Measurements from ENCODE around the gene RRAS.
"Not testable (repeated sequence)": the region's sequence is repeated elsewhere in the genome, so short reads cannot be mapped to it uniquely, and the experiment has no call there.

RRAS gene

GRCh38 chr19:49641688-49642491, 1.9 kb upstream of the RRAS start, which contains the start of gene SCAF1:
Gene SCAF1, plus strand, starts transcription at chr19:49642209. Its CDS starts 2,818 bp downstream, at chr19:49645027.
- TF ChIP-seq, protein P1, sequence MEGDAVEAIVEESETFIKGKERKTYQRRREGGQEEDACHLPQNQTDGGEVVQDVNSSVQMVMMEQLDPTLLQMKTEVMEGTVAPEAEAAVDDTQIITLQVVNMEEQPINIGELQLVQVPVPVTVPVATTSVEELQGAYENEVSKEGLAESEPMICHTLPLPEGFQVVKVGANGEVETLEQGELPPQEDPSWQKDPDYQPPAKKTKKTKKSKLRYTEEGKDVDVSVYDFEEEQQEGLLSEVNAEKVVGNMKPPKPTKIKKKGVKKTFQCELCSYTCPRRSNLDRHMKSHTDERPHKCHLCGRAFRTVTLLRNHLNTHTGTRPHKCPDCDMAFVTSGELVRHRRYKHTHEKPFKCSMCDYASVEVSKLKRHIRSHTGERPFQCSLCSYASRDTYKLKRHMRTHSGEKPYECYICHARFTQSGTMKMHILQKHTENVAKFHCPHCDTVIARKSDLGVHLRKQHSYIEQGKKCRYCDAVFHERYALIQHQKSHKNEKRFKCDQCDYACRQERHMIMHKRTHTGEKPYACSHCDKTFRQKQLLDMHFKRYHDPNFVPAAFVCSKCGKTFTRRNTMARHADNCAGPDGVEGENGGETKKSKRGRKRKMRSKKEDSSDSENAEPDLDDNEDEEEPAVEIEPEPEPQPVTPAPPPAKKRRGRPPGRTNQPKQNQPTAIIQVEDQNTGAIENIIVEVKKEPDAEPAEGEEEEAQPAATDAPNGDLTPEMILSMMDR (IDR thresholded peaks at IDR 0.05; ENCODE audit: extremely low read depth, insufficient read depth, missing control alignments): no peak
- in situ Hi-C loops (cut with MboI; ENCODE audit: low pct_unique_long_range_greater_than_20kb, low sequenced_read_pairs, unreplicated experiment): no loop called here
- DNase-seq (ENCODE audit: low spot score): peak; percentile 99

DNA sequence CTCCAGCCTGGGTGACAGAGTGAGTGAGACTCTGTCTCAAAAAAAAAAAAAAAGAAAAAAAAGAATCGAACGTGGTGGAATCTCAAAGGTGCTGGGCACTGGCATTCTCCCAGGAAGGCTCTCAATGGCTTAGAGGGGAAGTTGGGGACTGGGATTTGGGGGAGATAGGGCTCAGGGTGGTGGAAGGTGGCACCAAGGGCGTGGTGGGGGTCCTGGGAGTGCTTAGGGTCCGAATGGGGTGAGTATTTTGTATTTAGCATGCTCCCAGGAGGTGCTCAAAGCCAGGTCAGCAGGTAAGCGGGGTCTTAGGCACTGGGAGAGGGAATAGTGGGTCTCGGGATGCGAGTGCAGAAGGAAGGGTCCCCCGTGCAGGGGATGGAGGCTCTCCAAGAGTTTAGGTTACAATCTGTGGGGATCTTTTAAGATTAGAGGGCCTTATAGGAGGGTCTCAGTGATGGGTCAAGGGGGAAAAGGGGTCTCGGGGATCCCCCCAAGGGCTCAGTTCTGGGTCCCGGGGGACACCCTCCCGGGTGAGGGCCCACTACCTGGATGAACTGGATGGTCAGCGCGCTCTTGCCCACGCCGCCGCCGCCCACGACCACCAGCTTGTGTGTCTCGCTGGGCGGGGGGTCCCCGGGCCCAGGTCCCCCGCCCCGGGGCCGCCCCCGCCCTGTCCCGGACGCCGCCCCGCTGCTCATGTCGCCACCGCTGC, 386 bp downstream of the RRAS start:
- no peak for DNase-seq (ENCODE audit: low spot score)
- in situ Hi-C loops (cut with MboI; ENCODE audit: low pct_unique_long_range_greater_than_20kb, low sequenced_read_pairs, unreplicated experiment): no loop called here
- TF ChIP-seq, protein P1 (IDR thresholded peaks at IDR 0.05; ENCODE audit: extremely low read depth, insufficient read depth, missing control alignments): no peak

- TF ChIP-seq, protein P1 (IDR thresholded peaks at IDR 0.05; ENCODE audit: extremely low read depth, insufficient read depth, missing control alignments): no peak
- no peak for DNase-seq (ENCODE audit: low spot score)
- in situ Hi-C loops (cut with MboI; ENCODE audit: low pct_unique_long_range_greater_than_20kb, low sequenced_read_pairs, unreplicated experiment): no loop called here
Observed at GRCh38 chr19:49637821-49638738, 1.9 kb downstream of the RRAS start.

DNA sequence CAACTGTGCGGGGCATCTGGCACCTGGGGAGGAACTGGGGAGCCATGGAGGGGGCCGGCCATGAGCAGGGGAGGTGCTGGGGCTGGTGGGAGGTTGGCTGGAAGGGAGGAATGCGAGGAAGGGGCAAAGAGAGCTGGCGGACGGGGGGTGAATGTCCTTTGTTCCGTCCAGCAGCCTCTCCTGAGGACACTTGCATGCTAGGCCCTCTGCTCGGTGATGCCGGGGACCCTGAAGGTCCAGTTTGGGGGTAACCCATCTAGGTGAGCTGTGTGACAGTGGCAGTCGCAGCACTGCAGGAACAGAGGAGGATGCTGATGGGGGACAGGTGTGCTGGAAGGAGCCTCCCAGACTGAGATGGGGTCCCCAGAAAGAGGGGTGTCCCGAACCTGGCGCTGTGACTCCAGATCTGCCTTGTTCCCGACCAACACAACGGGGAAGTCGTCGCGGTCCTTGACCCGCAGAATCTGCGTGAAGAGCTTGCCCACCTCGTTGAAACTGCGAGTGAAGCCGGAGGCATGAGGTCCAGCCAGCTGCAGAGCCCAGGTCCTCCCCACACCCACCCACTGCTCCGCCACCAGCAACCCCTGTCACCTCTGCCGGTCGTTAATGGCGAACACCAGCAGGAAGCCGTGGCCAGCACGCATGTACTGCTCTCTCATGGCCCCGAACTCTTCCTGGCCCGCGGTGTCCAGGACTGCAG, 3.6 kb downstream of the RRAS start:
- TF ChIP-seq, protein P1 (IDR thresholded peaks at IDR 0.05; ENCODE audit: extremely low read depth, insufficient read depth, missing control alignments): no peak
- no peak for DNase-seq (ENCODE audit: low spot score)
- in situ Hi-C loops (cut with MboI; ENCODE audit: low pct_unique_long_range_greater_than_20kb, low sequenced_read_pairs, unreplicated experiment): no loop called here

DNA sequence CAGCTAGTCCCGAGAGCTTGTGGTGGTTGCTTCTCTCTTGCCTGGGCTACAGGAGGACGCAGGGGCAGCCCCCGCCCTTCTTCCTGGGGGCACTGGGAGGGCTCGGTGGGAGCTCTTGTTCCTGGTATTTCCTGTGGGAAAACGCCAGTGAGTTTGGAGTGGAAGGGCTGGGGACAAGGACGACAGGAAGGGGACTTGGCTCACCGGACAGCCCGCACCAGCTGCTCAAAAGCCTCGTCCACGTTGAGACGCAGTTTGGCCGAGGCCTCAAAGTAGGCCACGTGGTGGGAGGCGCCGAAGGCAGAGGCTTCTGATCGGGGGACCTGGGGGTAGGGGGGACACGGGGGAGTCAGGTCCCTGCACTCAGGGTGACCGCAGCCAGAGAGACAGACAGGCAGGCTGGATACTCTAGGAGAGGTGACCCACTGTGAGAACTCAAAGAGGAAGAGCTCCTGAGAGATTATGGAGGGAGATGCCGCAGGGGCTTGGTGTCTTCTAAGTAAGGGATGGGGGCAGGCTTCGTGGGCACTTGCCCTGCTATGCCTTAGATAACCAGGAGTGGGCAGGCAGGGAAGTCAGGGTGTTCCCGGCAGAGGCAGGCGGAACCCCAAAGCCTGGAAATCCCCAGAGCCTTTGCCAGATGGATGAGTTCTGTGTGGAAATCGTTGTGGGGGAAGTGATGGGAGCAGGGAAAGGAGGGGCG, 4.3 kb downstream of the RRAS start:
- DNase-seq (ENCODE audit: low spot score): no peak
- in situ Hi-C loops (cut with MboI; ENCODE audit: low pct_unique_long_range_greater_than_20kb, low sequenced_read_pairs, unreplicated experiment): no loop called here
- TF ChIP-seq, protein P1 (IDR thresholded peaks at IDR 0.05; ENCODE audit: extremely low read depth, insufficient read depth, missing control alignments): no peak

DNA sequence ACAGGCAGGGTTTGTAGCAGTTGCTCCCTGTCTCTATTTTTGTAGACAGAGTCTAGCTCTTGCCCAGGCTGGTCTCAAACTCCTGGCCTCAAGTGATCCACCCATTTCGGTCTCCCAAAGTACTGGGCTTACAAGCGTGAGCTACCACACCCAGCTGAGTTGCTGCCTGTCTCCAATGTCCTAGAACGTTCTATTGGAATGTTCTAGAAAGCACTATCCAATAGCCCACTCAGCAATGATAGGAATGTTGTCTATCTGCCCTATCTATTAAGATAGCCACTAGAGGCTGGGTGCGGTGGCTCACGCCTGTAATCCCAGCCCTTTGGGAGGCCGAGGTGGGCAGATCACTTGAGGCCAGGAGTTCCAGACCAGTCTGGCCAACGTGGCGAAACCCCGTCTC, 6.7 kb downstream of the RRAS start:
- in situ Hi-C loops (cut with MboI; ENCODE audit: low pct_unique_long_range_greater_than_20kb, low sequenced_read_pairs, unreplicated experiment); DNase-seq (ENCODE audit: low spot score): not testable (repeated sequence)
